K562 (cell line): ENCODE results near the gene ZNRF1. TPM values are rescaled to one million over a fixed set of nuclear protein-coding genes. Genes with fewer than 3 reads are reported as not detected.
A peak's percentile ranks its signal among the peaks of the same experiment; 100 is the strongest.

Experiments used
- ATAC-seq: fragments of 200-7000 bp; cut with Tn5 transposase; 3 replicates; pipeline ENCODE4 v1.9.1; 2020; ENCODE audit warnings: moderate library complexity
- BruUV-seq: library from RNA; stranded (reverse); fragments of 400-500 nt; replicated peaks from 2 replicates; lab custom pipeline; 2021; lab: Mats Ljungman, UMichigan
- CTCF ChIA-PET: fragments of 300-600 bp; formaldehyde crosslinking; extraction: SDS; loops from one replicate; lab custom pipeline; 2021; ENCODE audit warnings: low intra/inter-chr PET ratio; lab: Yijun Ruan, JAX
- POLR2A ChIA-PET: fragments of 300-600, 350-650 bp; sonication (Branson Sonifier 250); formaldehyde crosslinking; extraction: SDS; loops from one replicate; lab custom pipeline; 2021; ENCODE audit warnings: antibody characterized with exemption, inconsistent platforms; lab: Yijun Ruan, JAX
- DNase-seq, 4 experiments: peaks; one replicate each; pipeline versions ENCODE4 v3.0.0 to v3.0.0-alpha.2; 2011 to 2018; ENCODE audit warnings: low spot score in 3 of 4, mixed read lengths in 3 of 4; ENCODE audit errors: extremely low read depth in 1 of 4
- FAIRE-seq: peaks from 2 replicates; lab custom pipeline; 2011; peaks lifted over from hg19 to GRCh38; lab: Jason Lieb, UNC
- H2AFZ ChIP-seq: 2 replicates; pipeline ENCODE4 v1.6.0; 2011; ENCODE audit warnings: low read depth, low read length, control low read depth, inconsistent platforms
- H3K27ac ChIP-seq: fragments of 200-600 bp; 3 replicates; pipeline ENCODE4 v1.8.0; 2011; ENCODE audit warnings: low read depth, mild to moderate bottlenecking, control low read depth, inconsistent platforms, low read length, moderate library complexity, mixed read lengths; ENCODE audit errors: extremely low read depth
- H3K27me3 ChIP-seq, 2 experiments: fragments of 300-600 bp in 1 of 2; 2 replicates in 1 of 2; 3 replicates in 1 of 2; pipeline versions ENCODE4 v1.6.0 to v1.8.0; 2011; ENCODE audit warnings: inconsistent platforms in 2 of 2, low read length in 2 of 2, mild to moderate bottlenecking in 1 of 2, mixed read lengths in 1 of 2, moderate library complexity in 1 of 2; ENCODE audit not compliant: control insufficient read depth in 2 of 2, insufficient read depth in 2 of 2
- H3K36me3 ChIP-seq: fragments of 300-600 bp; 3 replicates; pipeline ENCODE4 v1.8.0; 2011; ENCODE audit warnings: mild to moderate bottlenecking, low read length, inconsistent platforms; ENCODE audit not compliant: control insufficient read depth, insufficient read depth
- H3K4me1 ChIP-seq, 2 experiments: fragments of 200-600 bp in 1 of 2; replicated peaks in 1 of 2; 2 replicates in 1 of 2; 3 replicates in 1 of 2; pipeline versions ENCODE4 v1.5.1 to v1.8.0; 2011; ENCODE audit warnings: inconsistent platforms in 2 of 2, low read length in 2 of 2, mild to moderate bottlenecking in 1 of 2, mixed read lengths in 1 of 2, moderate library complexity in 1 of 2; ENCODE audit not compliant: control insufficient read depth in 2 of 2, insufficient read depth in 2 of 2
- H3K4me2 ChIP-seq: 2 replicates; pipeline ENCODE4 v1.6.1; 2011; ENCODE audit warnings: low read length, control low read depth, inconsistent platforms, mixed read lengths; ENCODE audit not compliant: insufficient read depth
- H3K4me3 ChIP-seq: fragments of 200-600 bp; sonication (generic), shearing (Covaris generic); 2 replicates; pipeline ENCODE4 v1.5.1; 2016; ENCODE audit warnings: control low read depth, inconsistent platforms
- H3K79me2 ChIP-seq: fragments of 200-600 bp; 3 replicates; pipeline ENCODE4 v1.8.0; 2011; ENCODE audit warnings: low read length, inconsistent platforms; ENCODE audit not compliant: control insufficient read depth, insufficient read depth
- H3K9ac ChIP-seq, 2 experiments: 2 replicates each; pipeline versions ENCODE4 v1.6.0 to v1.6.1; 2011; ENCODE audit warnings: low read depth in 2 of 2, low read length in 2 of 2, control low read depth in 1 of 2, inconsistent platforms in 1 of 2, mild to moderate bottlenecking in 1 of 2, mixed read lengths in 1 of 2; ENCODE audit not compliant: insufficient read depth in 1 of 2
- H3K9me1 ChIP-seq: one replicate; pipeline ENCODE4 v1.6.0; 2011; ENCODE audit warnings: inconsistent platforms, mild to moderate bottlenecking, low read length, moderate library complexity; ENCODE audit not compliant: control insufficient read depth, insufficient read depth
- H3K9me3 ChIP-seq: replicated peaks from 2 replicates; pipeline ENCODE4 v1.5.1; 2011; ENCODE audit warnings: low read depth, low read length, inconsistent platforms; ENCODE audit not compliant: control insufficient read depth, insufficient read depth
- H4K20me1 ChIP-seq: replicated peaks from 2 replicates; pipeline ENCODE4 v1.6.1; 2011; ENCODE audit warnings: low read length, inconsistent platforms, mixed read lengths; ENCODE audit not compliant: control insufficient read depth, insufficient read depth
- ATF7 ChIP-seq: fragments of 450-650 bp; IDR thresholded peaks from 2 replicates; pipeline ENCODE4 v1.7.1; 2014; ENCODE audit warnings: mild to moderate bottlenecking, moderate library complexity
- CBX3 ChIP-seq, 2 experiments: IDR thresholded peaks; 1 replicate in 1 of 2; 2 replicates in 1 of 2; pipeline ENCODE4 v1.6.1; 2012; ENCODE audit warnings: inconsistent platforms in 2 of 2, low read length in 2 of 2, borderline replicate concordance in 1 of 2, control low read depth in 1 of 2
- CC2D1A ChIP-seq: fragments of 450-650 bp; IDR thresholded peaks from 2 replicates; pipeline ENCODE4 v1.6.1; 2017; ENCODE audit warnings: mild to moderate bottlenecking
- ETV1 ChIP-seq: fragments of 450-650 bp; conservative IDR thresholded peaks from 2 replicates; pipeline ENCODE4 v1.6.1; 2016; ENCODE audit warnings: missing genetic modification characterization, control low read depth, low read depth, missing compliant biosample characterization
- KLF6 ChIP-seq: fragments of 250-450 bp; sonication (Bioruptor Pico); IDR thresholded peaks from 2 replicates; pipeline ENCODE4 v1.4.0; 2020; ENCODE audit warnings: mild to moderate bottlenecking, moderate library complexity, borderline replicate concordance
- NUFIP1 ChIP-seq: fragments of 450-650 bp; IDR thresholded peaks from 2 replicates; pipeline ENCODE4 v1.6.1; 2018; ENCODE audit not compliant: partially characterized antibody
- PKNOX1 ChIP-seq: fragments of 450-650 bp; IDR thresholded peaks from 2 replicates; pipeline ENCODE4 v1.6.1; 2016
- SIN3A ChIP-seq, 2 experiments: fragments of 150-350 bp in 1 of 2; IDR thresholded peaks; 2 replicates each; pipeline ENCODE4 v1.6.1; 2011 to 2016; ENCODE audit warnings: borderline replicate concordance in 2 of 2, low read depth in 2 of 2, low read length in 2 of 2, mild to moderate bottlenecking in 2 of 2, moderate library complexity in 2 of 2; ENCODE audit not compliant: control insufficient read depth in 1 of 2
- SIX5 ChIP-seq, 2 experiments: IDR thresholded peaks; 2 replicates each; pipeline ENCODE4 v1.6.1; 2011; ENCODE audit warnings: low read length in 2 of 2, borderline replicate concordance in 1 of 2, low read depth in 1 of 2, mild to moderate bottlenecking in 1 of 2, moderate library complexity in 1 of 2; ENCODE audit not compliant: insufficient read depth in 1 of 2
- SNRNP70 ChIP-seq: fragments of 200-400 bp; formaldehyde crosslinking; optimal IDR thresholded peaks from 2 replicates; pipeline ENCODE3; 2017; ENCODE audit warnings: low read depth, low read length
- TSC22D4 ChIP-seq: fragments of 450-650 bp; IDR thresholded peaks from 2 replicates; pipeline ENCODE4 v1.6.1; 2016; ENCODE audit warnings: missing genetic modification characterization, missing biosample characterization, control low read depth
- UBTF ChIP-seq, 2 experiments: IDR thresholded peaks; 2 replicates each; pipeline ENCODE4 v1.6.1; 2012; ENCODE audit warnings: improper control_type of control experiment in 2 of 2, low read depth in 2 of 2, low read length in 2 of 2, borderline replicate concordance in 1 of 2
- ZNF184 ChIP-seq: sonication (generic); formaldehyde crosslinking; IDR thresholded peaks from 2 replicates; pipeline ENCODE4 v1.5.0; 2020; ENCODE audit warnings: missing genetic modification reagents
- WGBS: fragments of 100-300 bp; shearing (Covaris generic); methylation state at CpG from one replicate; pipeline ENCODE4 v1.1.6; 2016; ENCODE audit warnings: low coverage, mixed read lengths; ENCODE audit not compliant: insufficient coverage; ENCODE audit errors: missing lambda C conversion rate; 5-methylcytosine and 5-hydroxymethylcytosine counted together
- in situ Hi-C: fragments of 300-500 bp; cut with MboI; formaldehyde crosslinking; loops from 4 replicates; pipeline ENCODE4 v1.15.0; 2018; ENCODE audit warnings: inconsistent platforms, mixed read lengths
- intact Hi-C: fragments of 100-400 bp; cut with micrococcal nuclease; formaldehyde crosslinking; loops from 2 replicates; pipeline ENCODE4 v1.14.2; 2022
- polyA plus RNA-seq, 8 experiments: library from polyadenylated mRNA; depleted of rRNA in 4 of 8; stranded (reverse) in 5 of 8; unstranded in 3 of 8; fragments of >200 nt; fragmentation: Nextera tagmentation in 2 of 8; fragmentation: Illumina TruSeq in 1 of 8; extraction: Ambion mirVana in 2 of 8; extraction: Trizol in 1 of 8; gene quantifications; 2 replicates each; pipeline versions ENCODE4 v1.2.1 to v1.2.3, GENCODE V29; 2011 to 2014; ENCODE audit warnings: inconsistent platforms in 1 of 8, missing spikeins in 1 of 8
- total RNA-seq, 7 experiments: library from RNA; depleted of rRNA in 6 of 7; stranded (reverse); fragments of >200 nt in 6 of 7; fragmentation: Illumina TruSeq in 2 of 7; extraction: Trizol in 2 of 7; gene quantifications; 2 replicates each; pipeline versions ENCODE4 v1.2.1 to v1.2.3, GENCODE V29; 2011 to 2021; ENCODE audit warnings: low replicate concordance in 1 of 7
- TF ChIP-seq, protein P1 (sequence below): fragments of 450-650 bp; IDR thresholded peaks from 2 replicates; pipeline ENCODE4 v1.6.1; 2014; ENCODE audit warnings: low read depth, mild to moderate bottlenecking, moderate library complexity, borderline replicate concordance

Gene ZNRF1
- total and polyA plus RNA-seq, 9 of the 15 experiments (the other 6 are each of a cell fraction or from before 2014, with no cell fraction given) = 9.5 to 37.7 (median 20.0) TPM

DNA sequence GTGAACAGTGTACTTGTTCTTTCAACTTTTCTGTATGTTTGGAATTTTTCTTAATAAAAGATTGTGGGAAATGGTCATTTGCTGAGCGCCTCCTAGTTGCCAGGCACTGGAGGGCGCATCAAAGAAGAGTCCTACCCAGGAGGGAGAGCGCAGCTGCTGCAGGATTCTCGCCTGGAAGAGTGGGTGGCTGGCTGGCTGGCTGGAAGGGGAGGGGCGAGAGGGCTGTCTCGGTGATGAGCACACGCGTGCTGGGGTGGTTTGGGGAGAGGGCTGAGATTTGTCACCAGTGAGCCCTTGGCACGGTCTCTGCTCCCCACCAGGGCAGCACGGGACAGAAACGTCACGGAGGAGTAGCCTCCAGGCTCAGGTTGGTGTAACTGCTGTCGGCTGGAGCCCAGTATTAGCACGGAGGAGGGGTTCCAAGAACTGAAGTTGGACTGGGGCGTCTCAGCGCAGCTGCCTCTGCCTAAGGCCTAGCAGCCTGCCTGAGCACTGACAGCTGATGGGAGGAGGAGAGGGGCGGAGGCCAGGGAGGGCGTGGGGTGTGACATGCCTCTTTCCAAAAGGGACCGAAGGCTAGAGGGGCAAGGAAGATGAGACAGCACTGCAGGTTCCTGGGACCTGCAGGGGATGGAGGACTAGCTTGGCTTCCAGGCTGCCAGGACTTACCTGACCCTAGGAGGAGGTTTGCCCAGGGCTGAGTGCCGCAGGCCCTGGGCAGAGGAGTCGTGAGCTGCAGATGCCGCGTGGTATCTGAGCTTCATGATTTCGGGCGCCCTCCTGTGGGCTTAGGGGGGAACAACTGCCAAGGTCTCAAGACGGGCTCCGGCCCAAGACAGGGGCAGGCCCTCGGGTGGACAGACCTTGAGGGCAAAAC lies 112.1 kb downstream of the ZNRF1 start:
- peak; percentile 87 to 93 (median 88) for DNase-seq
- H3K9ac ChIP-seq = peak overlapping the region; percentile 19 to 87; a peak in 3 of 4 replicates
- H3K4me1 ChIP-seq = peaks cover 11 to 72% of the 10 kb centered on the region in 2 experiments; a peak in 4 of 5 replicates
- H3K9me1 ChIP-seq = peaks cover 3% of the 10 kb centered on the region
- peak; percentile 96 for FAIRE-seq
- H3K9me3 ChIP-seq = no peaks in the 10 kb centered on the region
- 10% methylated on average over 27 of the region's 28 CpGs for WGBS
- peak; percentile 92 for ATAC-seq
- no peak overlapping the region for H3K4me3 ChIP-seq
- no peaks in the 10 kb centered on the region for H4K20me1 ChIP-seq
- peak overlapping the region; percentile 13; the same call in 2 of the 3 replicates for H3K27ac ChIP-seq
- intact Hi-C loops = loop anchor here (1.0 to 5.0 kb wide), 3 partner anchors 46 to 113 kb away; no protein-coding TSS in a partner anchor
- in situ Hi-C loops = no loop called here
- no peaks in the 10 kb centered on the region for H3K27me3 ChIP-seq
- no peaks in the 10 kb centered on the region for H3K79me2 ChIP-seq
- no TSS peak for BruUV-seq
- H3K4me2 ChIP-seq = peak overlapping the region; percentile 83
- CTCF ChIA-PET = interaction anchor here (0.6 to 2.7 kb wide), 4 partner anchors 24 to 131 kb away, joined by 3 to 42 read pairs (median 4); partner anchors contain the start of gene ZNRF1
- H3K36me3 ChIP-seq = peaks cover 13% of the 10 kb centered on the region; the same call in 2 of the 3 replicates
- peak overlapping the region; percentile 75 for H2AFZ ChIP-seq
- POLR2A ChIA-PET = interaction anchor here (0.5 to 2.1 kb wide), 21 partner anchors 9 to 256 kb away, joined by 3 to 13 read pairs (median 4); partner anchors contain the start of gene ZNRF1
- TF ChIP-seq KLF6 (CRISPR knock-in tag) (no peak), CBX3 (IDR thresholded peaks at IDR 0.05; ENCODE audit: borderline replicate concordance in 1 of 2, low read length in 2 of 2) (peak in 1 of 2 experiments; percentile 36; a peak in 1 of 3 replicates), UBTF (IDR thresholded peaks at IDR 0.05; ENCODE audit: borderline replicate concordance in 1 of 2, low read depth in 2 of 2, low read length in 2 of 2) (0 out of 4 replicates have a peak, but pooled peaks of 1 of the 2 experiments have one; percentile 10), SNRNP70 (no peak), CC2D1A (peak; percentile 93), TSC22D4 (no peak), ETV1 (tag) (no peak), SIX5 (IDR thresholded peaks at IDR 0.05; ENCODE audit: borderline replicate concordance in 1 of 2, insufficient read depth in 1 of 2, low read depth in 1 of 2, low read length in 2 of 2) (no peak), ATF7 (peak; percentile 73), PKNOX1 (peak; percentile 93), NUFIP1 (peak; percentile 46), SIN3A (IDR thresholded peaks at IDR 0.05; ENCODE audit: borderline replicate concordance in 2 of 2, control insufficient read depth in 1 of 2, low read depth in 2 of 2, low read length in 2 of 2) (peak; percentile 40 to 79; a peak in 2 of 4 replicates), ZNF184 (no peak)
- TF ChIP-seq, protein P1, sequence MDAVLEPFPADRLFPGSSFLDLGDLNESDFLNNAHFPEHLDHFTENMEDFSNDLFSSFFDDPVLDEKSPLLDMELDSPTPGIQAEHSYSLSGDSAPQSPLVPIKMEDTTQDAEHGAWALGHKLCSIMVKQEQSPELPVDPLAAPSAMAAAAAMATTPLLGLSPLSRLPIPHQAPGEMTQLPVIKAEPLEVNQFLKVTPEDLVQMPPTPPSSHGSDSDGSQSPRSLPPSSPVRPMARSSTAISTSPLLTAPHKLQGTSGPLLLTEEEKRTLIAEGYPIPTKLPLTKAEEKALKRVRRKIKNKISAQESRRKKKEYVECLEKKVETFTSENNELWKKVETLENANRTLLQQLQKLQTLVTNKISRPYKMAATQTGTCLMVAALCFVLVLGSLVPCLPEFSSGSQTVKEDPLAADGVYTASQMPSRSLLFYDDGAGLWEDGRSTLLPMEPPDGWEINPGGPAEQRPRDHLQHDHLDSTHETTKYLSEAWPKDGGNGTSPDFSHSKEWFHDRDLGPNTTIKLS = peak; percentile 58; the same call in 1 of the 2 replicates
